ENCODE measurements around the gene DEPDC4. TPM values are rescaled to one million over a fixed set of nuclear protein-coding genes. Genes with fewer than 3 reads are reported as not detected.
A peak's percentile ranks its signal among the peaks of the same experiment; 100 is the strongest.
"Not testable (repeated sequence)": the region's sequence is repeated elsewhere in the genome, so short reads cannot be mapped to it uniquely, and the experiment has no call there.

Gene DEPDC4
- total RNA-seq, 2 donors from 2014 or later = 3.8 to 4.1 TPM

- DNase-seq (no peak), ATAC-seq (replicated peaks in 1 of 2) (no peak)
- peaks cover 0 to 1% of the 10 kb centered on the region in 2 donors for H3K36me3 Mint-ChIP-seq (ENCODE audit: insufficient read depth in 2 of 2)
- no peak overlapping the region for H3K4me3 Mint-ChIP-seq
- peaks cover 0 to 1% of the 10 kb centered on the region in 2 donors for H3K9me3 Mint-ChIP-seq
- H3K4me1 Mint-ChIP-seq (ENCODE audit: low read depth) = peaks cover 16% of the 10 kb centered on the region
- H3K27ac Mint-ChIP-seq = no peak overlapping the region
- no peaks in the 10 kb centered on the region for H3K27me3 Mint-ChIP-seq (ENCODE audit: low read depth)
Measured at GRCh38 chr12:100279159-100279558, 12.3 kb upstream of the DEPDC4 start.

GRCh38 chr12:100274291-100274690 lies 7.4 kb upstream of the DEPDC4 start:
- H3K4me1 Mint-ChIP-seq (ENCODE audit: low read depth) = peaks cover 49% of the 10 kb centered on the region

GRCh38 chr12:100273782-100274181 lies 6.9 kb upstream of the DEPDC4 start:
- ATAC-seq (replicated peaks in 1 of 2) = no peak
- Mint-ChIP-seq H3K27me3 (ENCODE audit: low read depth) (no peaks in the 10 kb centered on the region), H3K4me1 (ENCODE audit: low read depth) (peaks cover 54% of the 10 kb centered on the region), H3K9me3 (peaks cover 0 to 1% of the 10 kb centered on the region in 2 donors), H3K4me3 (no peak overlapping the region), H3K36me3 (ENCODE audit: insufficient read depth in 2 of 2) (peaks cover 0 to 1% of the 10 kb centered on the region in 2 donors), H3K27ac (no peak overlapping the region)
- DNase-seq = no peak

More at GRCh38 chr12:100274291-100274690, 7.4 kb upstream of the DEPDC4 start:
- ATAC-seq (replicated peaks in 1 of 2) (no peak), DNase-seq (no peak)
- H3K9me3 Mint-ChIP-seq = peaks cover 0 to 1% of the 10 kb centered on the region in 2 donors
- no peaks in the 10 kb centered on the region for H3K27me3 Mint-ChIP-seq (ENCODE audit: low read depth)
- peaks cover 0 to 1% of the 10 kb centered on the region in 2 donors for H3K36me3 Mint-ChIP-seq (ENCODE audit: insufficient read depth in 2 of 2)
- no peak overlapping the region for H3K4me3 Mint-ChIP-seq
- H3K27ac Mint-ChIP-seq = no peak overlapping the region

GRCh38 chr12:100268835-100269564 lies 2.1 kb upstream of the DEPDC4 start:
- peaks cover 2% of the 10 kb centered on the region in 2 donors for H3K36me3 Mint-ChIP-seq (ENCODE audit: insufficient read depth in 2 of 2)
- DNase-seq (no peak), ATAC-seq (replicated peaks in 1 of 2) (no peak)
- no peaks in the 10 kb centered on the region for H3K27me3 Mint-ChIP-seq (ENCODE audit: low read depth)
- peaks cover 55% of the 10 kb centered on the region for H3K4me1 Mint-ChIP-seq (ENCODE audit: low read depth)
- peak overlapping the region; percentile 99 for H3K4me3 Mint-ChIP-seq
- H3K27ac Mint-ChIP-seq = peak overlapping the region; percentile 0
- H3K9me3 Mint-ChIP-seq = no peaks in the 10 kb centered on the region

GRCh38 chr12:100267603-100268281 lies 863 bp upstream of the DEPDC4 start:
- Mint-ChIP-seq H3K9me3 (no peaks in the 10 kb centered on the region), H3K4me3 (peak overlapping the region; percentile 99), H3K36me3 (ENCODE audit: insufficient read depth in 2 of 2) (peaks cover 2% of the 10 kb centered on the region in 2 donors), H3K27me3 (ENCODE audit: low read depth) (no peaks in the 10 kb centered on the region), H3K4me1 (ENCODE audit: low read depth) (peaks cover 45% of the 10 kb centered on the region), H3K27ac (peak overlapping the region; percentile 87)
- peak in 1 of 2 donors; percentile 29 for DNase-seq
- ATAC-seq (replicated peaks in 1 of 2) = no peak

GRCh38 chr12:100266585-100266834 lies 369 bp downstream of the DEPDC4 start:
- Mint-ChIP-seq H3K4me1 (ENCODE audit: low read depth) (peaks cover 37% of the 10 kb centered on the region), H3K27me3 (ENCODE audit: low read depth) (no peaks in the 10 kb centered on the region), H3K4me3 (peak overlapping the region; percentile 99), H3K36me3 (ENCODE audit: insufficient read depth in 2 of 2) (peaks cover 2% of the 10 kb centered on the region in 2 donors), H3K27ac (peak overlapping the region; percentile 98), H3K9me3 (no peaks in the 10 kb centered on the region)
- ATAC-seq (replicated peaks in 1 of 2) = peak; percentile 85 to 87
- DNase-seq = no peak

GRCh38 chr12:100265732-100266584 lies 921 bp downstream of the DEPDC4 start:
- peak overlapping the region; percentile 99 for H3K4me3 Mint-ChIP-seq
- DNase-seq (no peak), ATAC-seq (replicated peaks in 1 of 2) (peak in 1 of 2 donors; percentile 1)
- peaks cover 2% of the 10 kb centered on the region in 2 donors for H3K36me3 Mint-ChIP-seq (ENCODE audit: insufficient read depth in 2 of 2)
- H3K4me1 Mint-ChIP-seq (ENCODE audit: low read depth) = peaks cover 32% of the 10 kb centered on the region
- peak overlapping the region; percentile 98 for H3K27ac Mint-ChIP-seq
- no peaks in the 10 kb centered on the region for H3K27me3 Mint-ChIP-seq (ENCODE audit: low read depth)
- no peaks in the 10 kb centered on the region for H3K9me3 Mint-ChIP-seq

- H3K27me3 Mint-ChIP-seq (ENCODE audit: low read depth) = not testable (repeated sequence)
Measured at GRCh38 chr12:100265107-100265506, 1.8 kb downstream of the DEPDC4 start.

GRCh38 chr12:100263131-100263530 lies 3.7 kb downstream of the DEPDC4 start:
- H3K4me1 Mint-ChIP-seq (ENCODE audit: low read depth) = peaks cover 13% of the 10 kb centered on the region
- no peak for DNase-seq
- H3K4me3 Mint-ChIP-seq = no peak overlapping the region
- H3K27ac Mint-ChIP-seq = no peak overlapping the region
- H3K27me3 Mint-ChIP-seq (ENCODE audit: low read depth) = no peaks in the 10 kb centered on the region
- ATAC-seq (replicated peaks in 1 of 2) = no peak
- H3K9me3 Mint-ChIP-seq = no peaks in the 10 kb centered on the region
- peaks cover 2 to 3% of the 10 kb centered on the region in 2 donors for H3K36me3 Mint-ChIP-seq (ENCODE audit: insufficient read depth in 2 of 2)

More at GRCh38 chr12:100265107-100265506, 1.8 kb downstream of the DEPDC4 start:
- peaks cover 28% of the 10 kb centered on the region for H3K4me1 Mint-ChIP-seq (ENCODE audit: low read depth)
- H3K27ac Mint-ChIP-seq; DNase-seq; H3K4me3 Mint-ChIP-seq; ATAC-seq (replicated peaks in 1 of 2); H3K9me3 Mint-ChIP-seq; H3K36me3 Mint-ChIP-seq (ENCODE audit: insufficient read depth in 2 of 2): not testable (repeated sequence)

GRCh38 chr12:100258127-100258526 lies 8.8 kb downstream of the DEPDC4 start:
- Mint-ChIP-seq H3K36me3 (ENCODE audit: insufficient read depth in 2 of 2) (peaks cover 2 to 3% of the 10 kb centered on the region in 2 donors), H3K4me3 (no peak overlapping the region), H3K27me3 (ENCODE audit: low read depth) (no peaks in the 10 kb centered on the region), H3K27ac (no peak overlapping the region), H3K9me3 (no peaks in the 10 kb centered on the region), H3K4me1 (ENCODE audit: low read depth) (no peaks in the 10 kb centered on the region)
- ATAC-seq (replicated peaks in 1 of 2) = no peak
- DNase-seq = no peak

GRCh38 chr12:100254876-100255275 lies 12.0 kb downstream of the DEPDC4 start:
- peaks cover 2 to 3% of the 10 kb centered on the region in 2 donors for H3K36me3 Mint-ChIP-seq (ENCODE audit: insufficient read depth in 2 of 2)
- ATAC-seq (replicated peaks in 1 of 2) = no peak
- no peaks in the 10 kb centered on the region for H3K9me3 Mint-ChIP-seq
- H3K27ac Mint-ChIP-seq = no peak overlapping the region
- DNase-seq = no peak
- no peaks in the 10 kb centered on the region for H3K4me1 Mint-ChIP-seq (ENCODE audit: low read depth)
- no peak overlapping the region for H3K4me3 Mint-ChIP-seq
- no peaks in the 10 kb centered on the region for H3K27me3 Mint-ChIP-seq (ENCODE audit: low read depth)

- ATAC-seq (replicated peaks in 1 of 2) (no peak), DNase-seq (no peak)
- H3K9me3 Mint-ChIP-seq = no peaks in the 10 kb centered on the region
- H3K27ac Mint-ChIP-seq = no peak overlapping the region
- no peak overlapping the region for H3K4me3 Mint-ChIP-seq
- peaks cover 2 to 3% of the 10 kb centered on the region in 2 donors for H3K36me3 Mint-ChIP-seq (ENCODE audit: insufficient read depth in 2 of 2)
- no peaks in the 10 kb centered on the region for H3K27me3 Mint-ChIP-seq (ENCODE audit: low read depth)
- no peaks in the 10 kb centered on the region for H3K4me1 Mint-ChIP-seq (ENCODE audit: low read depth)
Measured at GRCh38 chr12:100253437-100253836, 13.4 kb downstream of the DEPDC4 start.

- DNase-seq = no peak
- no peaks in the 10 kb centered on the region for H3K4me1 Mint-ChIP-seq (ENCODE audit: low read depth)
Measured at GRCh38 chr12:100251917-100252316, 15.0 kb downstream of the DEPDC4 start.

More at GRCh38 chr12:100251917-100252316, 15.0 kb downstream of the DEPDC4 start:
- no peaks in the 10 kb centered on the region for H3K9me3 Mint-ChIP-seq
- no peak overlapping the region for H3K27ac Mint-ChIP-seq
- H3K4me3 Mint-ChIP-seq = no peak overlapping the region
- no peaks in the 10 kb centered on the region for H3K27me3 Mint-ChIP-seq (ENCODE audit: low read depth)
- H3K36me3 Mint-ChIP-seq (ENCODE audit: insufficient read depth in 2 of 2) = no peaks in the 10 kb centered on the region
- ATAC-seq (replicated peaks in 1 of 2) = no peak

Measured in activated T-cell treated with anti-CD3 and anti-CD28 coated beads, Interleukin-2, amount 50 U/mL, for 72 hours (primary cell).